ENCODE results near the gene TDRD10. TPM values are rescaled to one million over a fixed set of nuclear protein-coding genes. Genes with fewer than 3 reads are reported as not detected.

The TDRD10 gene
- total and polyA plus RNA-seq, 4 donors = 0.23 to 1.5 (median 0.78) TPM

DNA sequence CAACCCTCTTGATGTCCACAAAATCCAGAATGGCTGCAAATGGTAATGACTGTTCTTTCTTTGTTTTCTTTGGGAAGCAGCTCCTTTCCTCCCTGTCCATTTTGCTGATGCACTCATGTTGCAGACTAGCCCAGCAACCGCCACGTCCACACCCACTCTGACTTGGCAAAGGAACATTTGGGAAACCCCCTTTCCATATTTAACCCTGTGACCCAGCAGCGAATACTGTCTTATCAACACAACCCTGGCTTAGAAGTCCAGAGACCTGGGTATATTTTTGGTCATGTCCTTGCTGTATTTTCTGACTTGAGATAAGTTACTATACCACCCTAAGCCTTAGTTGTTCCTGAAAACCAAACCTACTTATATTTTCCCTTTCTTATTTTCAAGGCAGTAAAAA is 18.3 kb downstream of the TDRD10 start:
- 42% methylated on average over 3 of the region's 3 CpGs for whole genome bisulfite sequencing
- Histone ChIP-seq H3K4me1 (ENCODE audit: control insufficient read depth in 4 of 4, insufficient read depth in 4 of 4, low read length in 3 of 4) (peaks cover 3 to 21% (median 8%) of the 10 kb centered on the region in 4 donors), H3K9ac (ENCODE audit: low read depth in 1 of 2, low read length in 2 of 2) (no peak overlapping the region), H3K36me3 (ENCODE audit: control insufficient read depth in 4 of 4, insufficient read depth in 3 of 4, low read depth in 1 of 4, low read length in 3 of 4) (no peaks in the 10 kb centered on the region), H3K27ac (ENCODE audit: low read depth in 1 of 2, low read length in 2 of 2) (no peak overlapping the region), H3K27me3 (ENCODE audit: control insufficient read depth in 4 of 4, insufficient read depth in 4 of 4, low read length in 3 of 4) (no peaks in the 10 kb centered on the region), H3K9me3 (ENCODE audit: control insufficient read depth in 4 of 4, low read length in 3 of 4) (no peaks in the 10 kb centered on the region), H3K4me3 (ENCODE audit: low read depth in 1 of 3, low read length in 3 of 3) (no peak overlapping the region)
- no peak for DNase-seq (ENCODE audit: low spot score)
- TF ChIP-seq HNF4G (IDR thresholded peaks at IDR 0.05) (no peak), GABPA (IDR thresholded peaks at IDR 0.05 in 1 of 2, conservative IDR thresholded peaks at IDR 0.05 in 1 of 2) (no peak), HNF4A (conservative IDR thresholded peaks at IDR 0.05) (no peak), JUND (IDR thresholded peaks at IDR 0.05) (no peak), TAF1 (conservative IDR thresholded peaks at IDR 0.05) (no peak), SP1 (IDR thresholded peaks at IDR 0.05) (no peak), NR2F2 (IDR thresholded peaks at IDR 0.05) (no peak)
- TF ChIP-seq, protein P1, sequence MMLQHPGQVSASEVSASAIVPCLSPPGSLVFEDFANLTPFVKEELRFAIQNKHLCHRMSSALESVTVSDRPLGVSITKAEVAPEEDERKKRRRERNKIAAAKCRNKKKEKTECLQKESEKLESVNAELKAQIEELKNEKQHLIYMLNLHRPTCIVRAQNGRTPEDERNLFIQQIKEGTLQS (IDR thresholded peaks at IDR 0.05) = no peak
- TF ChIP-seq, protein P2, sequence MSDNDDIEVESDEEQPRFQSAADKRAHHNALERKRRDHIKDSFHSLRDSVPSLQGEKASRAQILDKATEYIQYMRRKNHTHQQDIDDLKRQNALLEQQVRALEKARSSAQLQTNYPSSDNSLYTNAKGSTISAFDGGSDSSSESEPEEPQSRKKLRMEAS (IDR thresholded peaks at IDR 0.05) = no peak

DNA sequence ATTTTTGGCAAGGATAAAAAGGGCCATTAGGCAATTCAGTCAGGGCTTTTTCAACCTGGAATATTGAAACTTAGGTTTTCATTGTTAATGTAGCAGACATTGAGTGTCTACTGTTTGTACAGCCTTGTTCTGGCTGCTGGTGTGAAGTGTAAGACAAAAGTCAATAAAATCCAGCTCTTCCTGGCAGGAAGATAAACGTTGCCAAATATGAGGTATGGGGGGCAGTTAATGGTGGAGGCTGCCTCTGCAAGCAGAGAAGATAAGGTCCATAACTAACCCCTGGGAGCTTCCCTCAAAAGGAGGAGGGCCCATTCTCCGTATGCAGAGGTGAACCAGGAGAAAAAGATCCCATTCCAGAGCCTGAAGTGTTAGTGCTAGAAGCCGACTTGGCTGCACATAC is 19.7 kb downstream of the TDRD10 start:
- 53% methylated on average over 3 of the region's 3 CpGs for WGBS
- Histone ChIP-seq H3K9ac (ENCODE audit: low read depth in 1 of 2, low read length in 2 of 2) (no peak overlapping the region), H3K9me3 (ENCODE audit: control insufficient read depth in 4 of 4, low read length in 3 of 4) (no peaks in the 10 kb centered on the region), H3K36me3 (ENCODE audit: control insufficient read depth in 4 of 4, insufficient read depth in 3 of 4, low read depth in 1 of 4, low read length in 3 of 4) (no peaks in the 10 kb centered on the region), H3K27me3 (ENCODE audit: control insufficient read depth in 4 of 4, insufficient read depth in 4 of 4, low read length in 3 of 4) (no peaks in the 10 kb centered on the region), H3K4me3 (ENCODE audit: low read depth in 1 of 3, low read length in 3 of 3) (no peak overlapping the region), H3K27ac (ENCODE audit: low read depth in 1 of 2, low read length in 2 of 2) (no peak overlapping the region), H3K4me1 (ENCODE audit: control insufficient read depth in 4 of 4, insufficient read depth in 4 of 4, low read length in 3 of 4) (peaks cover 3 to 21% (median 8%) of the 10 kb centered on the region in 4 donors)
- DNase-seq (ENCODE audit: low spot score) = no peak
- no peak for TF ChIP-seq YY1 (IDR thresholded peaks at IDR 0.05)
- no peak for TF ChIP-seq TAF1 (conservative IDR thresholded peaks at IDR 0.05)

GRCh38 chr1:154524881-154525280 is 22.9 kb downstream of the TDRD10 start:
- Histone ChIP-seq H3K9ac (ENCODE audit: low read depth in 1 of 2, low read length in 2 of 2) (no peak overlapping the region), H3K4me3 (ENCODE audit: low read depth in 1 of 3, low read length in 3 of 3) (no peak overlapping the region), H3K36me3 (ENCODE audit: control insufficient read depth in 4 of 4, insufficient read depth in 3 of 4, low read depth in 1 of 4, low read length in 3 of 4) (no peaks in the 10 kb centered on the region), H3K27me3 (ENCODE audit: control insufficient read depth in 4 of 4, insufficient read depth in 4 of 4, low read length in 3 of 4) (no peaks in the 10 kb centered on the region), H3K4me1 (ENCODE audit: control insufficient read depth in 4 of 4, insufficient read depth in 4 of 4, low read length in 3 of 4) (peaks cover 3 to 19% (median 8%) of the 10 kb centered on the region in 4 donors), H3K9me3 (ENCODE audit: control insufficient read depth in 4 of 4, low read length in 3 of 4) (no peaks in the 10 kb centered on the region), H3K27ac (ENCODE audit: low read depth in 1 of 2, low read length in 2 of 2) (no peak overlapping the region)
- TF ChIP-seq, protein P2 (IDR thresholded peaks at IDR 0.05) = no peak
- TF ChIP-seq, protein P3, sequence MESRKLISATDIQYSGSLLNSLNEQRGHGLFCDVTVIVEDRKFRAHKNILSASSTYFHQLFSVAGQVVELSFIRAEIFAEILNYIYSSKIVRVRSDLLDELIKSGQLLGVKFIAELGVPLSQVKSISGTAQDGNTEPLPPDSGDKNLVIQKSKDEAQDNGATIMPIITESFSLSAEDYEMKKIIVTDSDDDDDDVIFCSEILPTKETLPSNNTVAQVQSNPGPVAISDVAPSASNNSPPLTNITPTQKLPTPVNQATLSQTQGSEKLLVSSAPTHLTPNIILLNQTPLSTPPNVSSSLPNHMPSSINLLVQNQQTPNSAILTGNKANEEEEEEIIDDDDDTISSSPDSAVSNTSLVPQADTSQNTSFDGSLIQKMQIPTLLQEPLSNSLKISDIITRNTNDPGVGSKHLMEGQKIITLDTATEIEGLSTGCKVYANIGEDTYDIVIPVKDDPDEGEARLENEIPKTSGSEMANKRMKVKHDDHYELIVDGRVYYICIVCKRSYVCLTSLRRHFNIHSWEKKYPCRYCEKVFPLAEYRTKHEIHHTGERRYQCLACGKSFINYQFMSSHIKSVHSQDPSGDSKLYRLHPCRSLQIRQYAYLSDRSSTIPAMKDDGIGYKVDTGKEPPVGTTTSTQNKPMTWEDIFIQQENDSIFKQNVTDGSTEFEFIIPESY (IDR thresholded peaks at IDR 0.05) = no peak
- TF ChIP-seq HNF4A (conservative IDR thresholded peaks at IDR 0.05) (no peak), NR2F2 (IDR thresholded peaks at IDR 0.05) (no peak), HNF4G (IDR thresholded peaks at IDR 0.05) (no peak), SP1 (IDR thresholded peaks at IDR 0.05) (no peak), FOXA2 (IDR thresholded peaks at IDR 0.05) (no peak)
- TF ChIP-seq, protein P1 (IDR thresholded peaks at IDR 0.05) = no peak
- DNase-seq (ENCODE audit: low spot score) = no peak

Measured in liver (tissue), 9 donors.